ENCODE measurements around the gene CDO1. TPM values are rescaled to one million over a fixed set of nuclear protein-coding genes. Genes with fewer than 3 reads are reported as not detected.

The CDO1 gene
- not detected in 2 replicates for total RNA-seq (2014; rRNA removed; shearing (Covaris generic))
- not detected in 2 replicates for total RNA-seq (2022)
- percentile 9 among the genes with signal in this experiment for Bru-seq, nascent RNA
- BruChase-seq, experiment 1, labeled RNA remaining after a 6-hour chase: percentile 4 among the genes with signal in this experiment
- BruChase-seq, experiment 2, labeled RNA remaining after a 2-hour chase: percentile 8 among the genes with signal in this experiment
- long read RNA-seq: 0 reads

DNA sequence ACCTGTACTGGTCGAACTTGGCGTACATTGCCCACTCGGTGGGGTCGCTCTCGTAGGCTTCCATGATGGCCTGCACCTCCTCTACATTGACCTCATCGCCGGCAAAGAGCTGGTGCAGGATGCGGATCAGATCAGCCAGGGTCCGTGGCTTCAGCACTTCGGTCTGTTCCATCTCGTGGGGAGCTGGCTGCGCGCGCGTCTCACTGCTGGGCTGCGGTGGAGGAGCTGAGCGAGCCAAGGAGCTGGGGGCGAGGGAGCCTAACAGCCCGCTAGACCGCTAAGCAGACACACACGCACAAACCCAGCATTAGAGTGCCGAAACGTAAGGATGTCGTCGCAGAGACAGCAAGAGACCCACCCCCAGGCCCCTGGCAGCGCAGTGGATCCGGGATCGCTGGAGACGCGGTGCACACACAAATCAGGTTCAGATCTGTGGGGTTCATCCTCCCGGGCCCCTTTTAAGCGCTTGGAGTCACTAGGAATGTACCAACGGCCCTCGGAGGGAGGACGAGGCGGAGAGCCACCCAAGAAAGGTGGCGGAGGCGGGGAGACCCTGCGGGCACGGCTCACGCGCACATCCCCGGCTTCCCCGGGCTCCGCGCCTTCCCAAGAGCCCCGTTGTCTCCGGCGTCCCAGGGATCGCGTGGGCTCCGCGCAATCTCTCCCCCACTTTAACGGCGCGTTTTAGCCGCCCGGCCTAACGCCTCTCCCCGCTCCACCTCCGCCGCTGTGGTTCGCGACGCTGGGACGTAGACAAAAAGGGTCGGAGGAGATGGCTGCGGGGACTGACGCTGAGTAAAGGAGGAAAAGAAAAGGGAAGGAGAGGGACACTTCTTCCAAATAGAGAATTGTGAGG lies at the start of gene CDO1:
Gene CDO1, minus strand, starts transcription at position 434 of the 856 bp plus-strand sequence. Its CDS starts 262 bp downstream, at position 172.
- no peak within 1 kb of the TSS for H3K4me3 ChIP-seq (ENCODE audit: low read depth, low read length, poor library complexity, severe bottlenecking)
- H4K20me1 ChIP-seq (ENCODE audit: insufficient read depth, low read length): no peaks in the 10 kb centered on the region
- no peaks in the 10 kb centered on the region for H3K9me2 ChIP-seq (ENCODE audit: insufficient read depth, low read length)
- H3K36me3 ChIP-seq (ENCODE audit: insufficient read depth, low read length): no peaks in the 10 kb centered on the region
- no peaks in the 10 kb centered on the region for H3K9me3 ChIP-seq (ENCODE audit: low read length)
- intact Hi-C loops (cut with micrococcal nuclease; ENCODE audit: unreplicated experiment): no loop called here
- ChIA-PET CTCF (ENCODE audit: unreplicated experiment) (no interaction called here), POLR2A (interaction anchor here (0.6 kb wide), 1 partner anchor 10 kb away, joined by 6 read pairs; no protein-coding TSS in a partner anchor)
- H2AFZ ChIP-seq (ENCODE audit: low read length): no peak within 1 kb of the TSS
- no peak within 1 kb of the TSS for H3K27ac ChIP-seq (ENCODE audit: low read depth, low read length, poor library complexity, severe bottlenecking)
- no TSS peak for BruUV-seq (replicated peaks)
- H3K79me2 ChIP-seq (ENCODE audit: insufficient read depth, low read depth, low read length): no peaks in the 10 kb centered on the region
- no peak for TF ChIP-seq EZH2phosphoT487 (IDR thresholded peaks at IDR 0.05; ENCODE audit: borderline replicate concordance, low read depth, low read length)
- no peak for DNase-seq (ENCODE audit: low spot score)
- no peak within 1 kb of the TSS for H3K4me2 ChIP-seq (ENCODE audit: low read length)
- no peaks in the 10 kb centered on the region for H3K4me1 ChIP-seq (ENCODE audit: insufficient read depth, low read length, poor library complexity, severe bottlenecking)

DNA sequence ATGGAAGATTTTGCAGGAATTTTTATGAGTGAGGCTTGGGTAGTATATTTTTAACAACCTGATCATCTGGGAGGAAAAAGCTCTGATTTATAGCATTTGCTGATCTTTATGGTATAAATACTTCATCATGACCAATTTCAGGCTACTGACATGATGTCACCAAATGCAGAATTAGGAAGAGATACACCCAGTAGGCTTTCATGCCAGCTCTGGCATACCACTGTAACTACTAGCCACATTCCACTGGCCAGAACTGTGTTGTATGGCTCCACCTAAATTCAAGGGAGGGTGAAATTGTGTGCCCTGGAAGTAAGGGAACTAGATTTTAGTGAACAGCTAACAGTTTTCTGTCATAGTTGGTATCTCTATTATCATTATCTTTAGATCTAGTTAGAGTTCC lies 42.9 kb upstream of the CDO1 start:
- H4K20me1 ChIP-seq (ENCODE audit: insufficient read depth, low read length): no peaks in the 10 kb centered on the region
- ChIA-PET POLR2A (interaction anchor here (0.8 kb wide), 1 partner anchor 11 kb away, joined by 4 read pairs; no protein-coding TSS in a partner anchor), CTCF (ENCODE audit: unreplicated experiment) (no interaction called here)
- 0 out of 2 replicates have a peak, but pooled peaks cover under 1% of the 10 kb centered on the region for H3K36me3 ChIP-seq (ENCODE audit: insufficient read depth, low read length)
- H3K9me2 ChIP-seq (ENCODE audit: insufficient read depth, low read length): no peaks in the 10 kb centered on the region
- peaks cover 28% of the 10 kb centered on the region; the same call in 1 of the 2 replicates for H3K79me2 ChIP-seq (ENCODE audit: insufficient read depth, low read depth, low read length)
- no peak overlapping the region for H2AFZ ChIP-seq (ENCODE audit: low read length)
- H3K27ac ChIP-seq (ENCODE audit: low read depth, low read length, poor library complexity, severe bottlenecking): no peak overlapping the region
- no peak overlapping the region for H3K4me2 ChIP-seq (ENCODE audit: low read length)
- no peak overlapping the region for H3K4me3 ChIP-seq (ENCODE audit: low read depth, low read length, poor library complexity, severe bottlenecking)
- 0 out of 2 replicates have a peak, but pooled peaks cover 6% of the 10 kb centered on the region for H3K9me3 ChIP-seq (ENCODE audit: low read length)
- DNase-seq (ENCODE audit: low spot score): no peak
- no peak for TF ChIP-seq EZH2phosphoT487 (IDR thresholded peaks at IDR 0.05; ENCODE audit: borderline replicate concordance, low read depth, low read length)
- TF ChIP-seq, protein P1, sequence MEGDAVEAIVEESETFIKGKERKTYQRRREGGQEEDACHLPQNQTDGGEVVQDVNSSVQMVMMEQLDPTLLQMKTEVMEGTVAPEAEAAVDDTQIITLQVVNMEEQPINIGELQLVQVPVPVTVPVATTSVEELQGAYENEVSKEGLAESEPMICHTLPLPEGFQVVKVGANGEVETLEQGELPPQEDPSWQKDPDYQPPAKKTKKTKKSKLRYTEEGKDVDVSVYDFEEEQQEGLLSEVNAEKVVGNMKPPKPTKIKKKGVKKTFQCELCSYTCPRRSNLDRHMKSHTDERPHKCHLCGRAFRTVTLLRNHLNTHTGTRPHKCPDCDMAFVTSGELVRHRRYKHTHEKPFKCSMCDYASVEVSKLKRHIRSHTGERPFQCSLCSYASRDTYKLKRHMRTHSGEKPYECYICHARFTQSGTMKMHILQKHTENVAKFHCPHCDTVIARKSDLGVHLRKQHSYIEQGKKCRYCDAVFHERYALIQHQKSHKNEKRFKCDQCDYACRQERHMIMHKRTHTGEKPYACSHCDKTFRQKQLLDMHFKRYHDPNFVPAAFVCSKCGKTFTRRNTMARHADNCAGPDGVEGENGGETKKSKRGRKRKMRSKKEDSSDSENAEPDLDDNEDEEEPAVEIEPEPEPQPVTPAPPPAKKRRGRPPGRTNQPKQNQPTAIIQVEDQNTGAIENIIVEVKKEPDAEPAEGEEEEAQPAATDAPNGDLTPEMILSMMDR (conservative IDR thresholded peaks at IDR 0.05; ENCODE audit: low read length): no peak
- no TSS peak for BruUV-seq (replicated peaks)
- intact Hi-C loops (cut with micrococcal nuclease; ENCODE audit: unreplicated experiment): no loop called here
- H3K4me1 ChIP-seq (ENCODE audit: insufficient read depth, low read length, poor library complexity, severe bottlenecking): no peaks in the 10 kb centered on the region

DNA sequence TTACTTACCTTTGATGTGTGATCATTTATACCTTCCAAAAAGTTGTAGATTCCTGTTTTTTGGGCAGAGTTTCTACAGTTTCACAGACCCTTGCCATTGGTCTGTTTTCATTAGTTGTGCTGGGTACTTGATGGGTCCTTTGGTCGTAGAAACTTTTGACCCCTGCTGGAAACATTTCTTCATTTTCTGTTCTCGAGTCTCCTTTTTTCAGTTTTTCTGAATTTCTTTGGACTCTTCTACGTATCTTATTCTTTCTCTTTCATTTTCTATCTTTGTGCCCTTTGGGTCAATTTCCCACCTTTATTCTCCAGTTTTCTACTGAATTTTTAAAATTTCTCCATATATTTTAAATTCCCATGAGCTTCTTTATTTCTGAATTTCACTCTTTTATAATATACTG lies 41.9 kb upstream of the CDO1 start:
- H3K36me3 ChIP-seq (ENCODE audit: insufficient read depth, low read length): peaks cover 8% of the 10 kb centered on the region
- peaks cover 32% of the 10 kb centered on the region; the same call in 1 of the 2 replicates for H3K79me2 ChIP-seq (ENCODE audit: insufficient read depth, low read depth, low read length)
- no peak overlapping the region for H2AFZ ChIP-seq (ENCODE audit: low read length)
- DNase-seq (ENCODE audit: low spot score): no peak
- H3K9me3 ChIP-seq (ENCODE audit: low read length): peaks cover 5% of the 10 kb centered on the region; the same call in 1 of the 2 replicates
- H3K4me1 ChIP-seq (ENCODE audit: insufficient read depth, low read length, poor library complexity, severe bottlenecking): no peaks in the 10 kb centered on the region
- ChIA-PET CTCF (ENCODE audit: unreplicated experiment) (no interaction called here), POLR2A (interaction anchor here (0.7 to 1.5 kb wide), 2 partner anchors 15 to 28 kb away, joined by 3 read pairs; no protein-coding TSS in a partner anchor)
- H4K20me1 ChIP-seq (ENCODE audit: insufficient read depth, low read length): no peaks in the 10 kb centered on the region
- H3K27ac ChIP-seq (ENCODE audit: low read depth, low read length, poor library complexity, severe bottlenecking): no peak overlapping the region
- TF ChIP-seq, protein P1 (conservative IDR thresholded peaks at IDR 0.05; ENCODE audit: low read length): no peak
- TF ChIP-seq EZH2phosphoT487 (IDR thresholded peaks at IDR 0.05; ENCODE audit: borderline replicate concordance, low read depth, low read length): no peak
- no TSS peak for BruUV-seq (replicated peaks)
- no peak overlapping the region for H3K4me2 ChIP-seq (ENCODE audit: low read length)
- no peaks in the 10 kb centered on the region for H3K9me2 ChIP-seq (ENCODE audit: insufficient read depth, low read length)
- H3K4me3 ChIP-seq (ENCODE audit: low read depth, low read length, poor library complexity, severe bottlenecking): no peak overlapping the region
- intact Hi-C loops (cut with micrococcal nuclease; ENCODE audit: unreplicated experiment): no loop called here

Measured in OCI-LY7 (cell line).